CD4-positive, alpha-beta T cell (primary cell): Measurements from ENCODE around the gene PLP2. TPM values are rescaled to one million over a fixed set of nuclear protein-coding genes. Genes with fewer than 3 reads are reported as not detected.

Experiments used
- ATAC-seq: fragments of 200-7000 bp; cut with Tn5 transposase; one replicate; pipeline ENCODE4 v1.10.0; 2022; ENCODE audit warnings: mild to moderate bottlenecking; ENCODE audit not compliant: poor library complexity
- CTCF ChIA-PET: fragments of 350-600 bp; sonication (Branson Sonifier 250); formaldehyde crosslinking; loops from one replicate; lab custom pipeline; 2021; ENCODE audit warnings: antibody characterized with exemption, inconsistent platforms; lab: Charles Lee
- POLR2A ChIA-PET: fragments of 350-600 bp; sonication (Branson Sonifier 250); formaldehyde crosslinking; loops from one replicate; lab custom pipeline; 2021; ENCODE audit warnings: antibody characterized with exemption, inconsistent platforms; lab: Charles Lee
- DNase-seq, 14 experiments: peaks; one replicate each; pipeline ENCODE4 v3.0.0-alpha.2; 2013 to 2020; ENCODE audit warnings: mixed read lengths in 2 of 14
- H3K27ac ChIP-seq, 2 donors: one replicate each; pipeline versions ENCODE4 v1.5.1 to v1.7.0; 2013; ENCODE audit warnings: low read length in 2 of 2, low read depth in 1 of 2, mild to moderate bottlenecking in 1 of 2
- H3K27me3 ChIP-seq, 2 experiments: 1 replicate in 1 of 2; 2 replicates in 1 of 2; pipeline versions ENCODE4 v1.6.1 to v1.7.0; 2013; ENCODE audit warnings: low read length in 2 of 2, control low read depth in 1 of 2, mild to moderate bottlenecking in 1 of 2, moderate library complexity in 1 of 2; ENCODE audit not compliant: insufficient read depth in 2 of 2, control insufficient read depth in 1 of 2
- H3K36me3 ChIP-seq: one replicate; pipeline ENCODE4 v1.6.1; 2013; ENCODE audit warnings: low read length, control low read depth; ENCODE audit not compliant: insufficient read depth
- H3K4me1 ChIP-seq: one replicate; pipeline ENCODE4 v1.6.1; 2013; ENCODE audit warnings: low read length, control low read depth; ENCODE audit not compliant: insufficient read depth
- H3K4me3 ChIP-seq: one replicate; pipeline ENCODE4 v1.5.1; 2013; ENCODE audit warnings: mild to moderate bottlenecking, low read length, moderate library complexity
- H3K9me3 ChIP-seq, 2 experiments: 1 replicate in 1 of 2; 2 replicates in 1 of 2; pipeline versions ENCODE4 v1.6.1 to v1.7.0; 2013; ENCODE audit warnings: low read length in 2 of 2, mild to moderate bottlenecking in 2 of 2, control low read depth in 1 of 2, moderate library complexity in 1 of 2; ENCODE audit not compliant: control insufficient read depth in 1 of 2, insufficient read depth in 1 of 2
- H3K27ac Mint-ChIP-seq: one replicate; pipeline ENCODE4 v1.8.0; 2020; ENCODE audit warnings: mixed read lengths
- H3K27me3 Mint-ChIP-seq: one replicate; pipeline ENCODE4 v1.8.0; 2021; ENCODE audit warnings: mixed read lengths
- H3K36me3 Mint-ChIP-seq: one replicate; pipeline ENCODE4 v1.8.0; 2021; ENCODE audit warnings: low read depth, mixed read lengths
- H3K4me1 Mint-ChIP-seq: one replicate; pipeline ENCODE4 v1.8.0; 2021; ENCODE audit warnings: low read depth, mixed read lengths
- H3K4me3 Mint-ChIP-seq: one replicate; pipeline ENCODE4 v1.8.0; 2020; ENCODE audit warnings: mild to moderate bottlenecking, mixed read lengths
- H3K9me3 Mint-ChIP-seq: one replicate; pipeline ENCODE4 v1.8.0; 2020; ENCODE audit warnings: mixed read lengths
- intact Hi-C, 2 experiments: fragments of 100-400 bp; cut with DNase I in 1 of 2; cut with micrococcal nuclease in 1 of 2; formaldehyde crosslinking; loops; one replicate each; pipeline versions ENCODE4 v1.15.1 to v1.9.0; 2023 to 2025; cut with DNase I, micrococcal nuclease
- total RNA-seq, 174 experiments: library from RNA in 2 of 174; stranded (reverse) in 2 of 174; gene quantifications; one replicate each; pipeline ENCODE4 v1.2.3 and lab custom pipeline; 2021 to 2026
- TF ChIP-seq, protein P1 (sequence below): fragments of 200-600 bp; IDR thresholded peaks from one replicate; pipeline ENCODE4 v1.8.0; 2022; ENCODE audit warnings: antibody characterized with exemption, mild to moderate bottlenecking

PLP2 gene
- total RNA-seq, 2 experiments from 2014 or later: 124 to 128 TPM

DNA sequence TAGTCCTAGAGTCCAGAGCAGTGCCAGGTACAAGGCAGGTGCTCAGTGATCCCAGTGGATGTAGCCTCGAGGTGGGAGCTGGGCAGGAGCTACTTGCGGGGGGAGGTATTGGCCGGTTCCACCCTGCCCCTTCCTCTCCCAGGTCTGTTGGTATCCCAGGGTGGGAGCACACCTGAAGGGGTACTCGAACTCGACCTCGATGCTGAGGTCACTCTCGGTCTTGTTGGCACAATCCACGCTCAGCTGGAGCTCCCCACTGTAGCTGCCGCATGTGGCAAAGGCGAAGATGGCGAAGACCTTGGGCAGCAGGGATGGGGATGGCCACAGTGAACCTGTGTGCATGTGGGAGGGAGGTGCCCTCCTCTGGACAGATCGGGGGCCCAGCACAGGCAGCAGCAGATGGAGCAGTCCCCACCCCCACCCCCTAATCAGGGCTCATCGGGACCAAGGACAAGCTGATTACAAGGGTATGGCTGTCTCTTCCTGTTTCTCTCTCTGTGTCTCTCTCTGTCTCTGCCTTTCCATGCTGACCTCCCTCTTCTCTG, 25.9 kb downstream of the PLP2 start:
- no peak overlapping the region for H3K4me3 Mint-ChIP-seq
- ATAC-seq (no peak), DNase-seq (no peak)
- CTCF ChIA-PET: no interaction called here
- peaks cover 34% of the 10 kb centered on the region for H3K4me1 ChIP-seq
- no peak overlapping the region for H3K27ac ChIP-seq
- no peaks in the 10 kb centered on the region for H3K36me3 Mint-ChIP-seq
- no peaks in the 10 kb centered on the region for H3K9me3 ChIP-seq
- H3K4me1 Mint-ChIP-seq: peaks cover 27% of the 10 kb centered on the region
- intact Hi-C loops: no loop called here
- no peaks in the 10 kb centered on the region for H3K36me3 ChIP-seq
- no peaks in the 10 kb centered on the region for H3K27me3 Mint-ChIP-seq
- TF ChIP-seq, protein P1, sequence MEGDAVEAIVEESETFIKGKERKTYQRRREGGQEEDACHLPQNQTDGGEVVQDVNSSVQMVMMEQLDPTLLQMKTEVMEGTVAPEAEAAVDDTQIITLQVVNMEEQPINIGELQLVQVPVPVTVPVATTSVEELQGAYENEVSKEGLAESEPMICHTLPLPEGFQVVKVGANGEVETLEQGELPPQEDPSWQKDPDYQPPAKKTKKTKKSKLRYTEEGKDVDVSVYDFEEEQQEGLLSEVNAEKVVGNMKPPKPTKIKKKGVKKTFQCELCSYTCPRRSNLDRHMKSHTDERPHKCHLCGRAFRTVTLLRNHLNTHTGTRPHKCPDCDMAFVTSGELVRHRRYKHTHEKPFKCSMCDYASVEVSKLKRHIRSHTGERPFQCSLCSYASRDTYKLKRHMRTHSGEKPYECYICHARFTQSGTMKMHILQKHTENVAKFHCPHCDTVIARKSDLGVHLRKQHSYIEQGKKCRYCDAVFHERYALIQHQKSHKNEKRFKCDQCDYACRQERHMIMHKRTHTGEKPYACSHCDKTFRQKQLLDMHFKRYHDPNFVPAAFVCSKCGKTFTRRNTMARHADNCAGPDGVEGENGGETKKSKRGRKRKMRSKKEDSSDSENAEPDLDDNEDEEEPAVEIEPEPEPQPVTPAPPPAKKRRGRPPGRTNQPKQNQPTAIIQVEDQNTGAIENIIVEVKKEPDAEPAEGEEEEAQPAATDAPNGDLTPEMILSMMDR: no peak
- no peak overlapping the region for H3K27ac Mint-ChIP-seq
- H3K4me3 ChIP-seq: no peak overlapping the region
- POLR2A ChIA-PET: interaction anchor here (0.6 kb wide), 1 partner anchor 658 kb away, joined by 3 read pairs; no protein-coding TSS in a partner anchor
- peaks cover 0 to 3% of the 10 kb centered on the region in 2 experiments for H3K27me3 ChIP-seq
- H3K9me3 Mint-ChIP-seq: no peaks in the 10 kb centered on the region

DNA sequence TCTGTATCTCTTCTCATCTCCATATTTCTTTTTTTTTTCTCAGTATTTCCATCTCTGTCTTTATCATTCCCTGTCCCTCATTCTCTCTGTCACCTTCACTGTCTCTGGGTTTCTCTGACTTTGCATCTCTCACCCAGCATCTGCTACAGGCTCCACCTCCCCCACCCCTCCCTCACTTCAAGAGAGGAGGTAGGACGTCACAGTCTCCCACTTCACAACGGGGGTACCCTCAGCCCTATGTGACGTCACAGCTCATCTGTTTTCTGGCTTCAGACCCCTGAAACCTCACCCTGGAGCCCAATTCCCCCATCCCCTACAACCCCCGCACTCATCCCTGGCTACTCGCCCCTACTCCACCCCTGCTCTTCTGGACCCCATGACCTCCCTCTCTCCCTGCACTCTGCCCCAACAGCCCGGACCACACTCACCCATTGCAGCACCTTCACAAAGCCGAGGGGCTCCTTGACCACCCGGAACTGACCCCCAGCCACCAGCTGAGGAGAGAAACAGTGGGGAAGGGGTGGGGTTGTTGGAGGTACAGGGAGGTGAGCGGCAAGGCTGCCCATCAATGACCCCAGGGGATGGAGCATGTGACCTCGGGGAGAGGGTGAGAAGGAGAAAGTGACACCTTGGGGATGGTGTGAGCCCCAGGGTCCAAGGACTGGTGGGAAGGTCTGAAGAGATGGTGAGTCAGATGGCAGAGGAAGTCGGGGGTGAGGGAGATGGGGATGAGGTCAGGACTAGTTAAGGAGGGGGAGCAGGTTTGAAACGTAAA, 27.0 kb downstream of the PLP2 start:
- no peak overlapping the region for H3K4me3 Mint-ChIP-seq
- Histone ChIP-seq H3K27me3 (peaks cover 0 to 3% of the 10 kb centered on the region in 2 experiments), H3K4me3 (no peak overlapping the region), H3K4me1 (peaks cover 23% of the 10 kb centered on the region), H3K36me3 (no peaks in the 10 kb centered on the region), H3K9me3 (no peaks in the 10 kb centered on the region), H3K27ac (no peak overlapping the region)
- intact Hi-C loops: no loop called here
- no peak for DNase-seq
- H3K36me3 Mint-ChIP-seq: no peaks in the 10 kb centered on the region
- no peaks in the 10 kb centered on the region for H3K9me3 Mint-ChIP-seq
- H3K4me1 Mint-ChIP-seq: peaks cover 16% of the 10 kb centered on the region
- ATAC-seq: no peak
- ChIA-PET CTCF (no interaction called here), POLR2A (no interaction called here)
- H3K27ac Mint-ChIP-seq: no peak overlapping the region
- H3K27me3 Mint-ChIP-seq: no peaks in the 10 kb centered on the region
- TF ChIP-seq, protein P1: no peak

DNA sequence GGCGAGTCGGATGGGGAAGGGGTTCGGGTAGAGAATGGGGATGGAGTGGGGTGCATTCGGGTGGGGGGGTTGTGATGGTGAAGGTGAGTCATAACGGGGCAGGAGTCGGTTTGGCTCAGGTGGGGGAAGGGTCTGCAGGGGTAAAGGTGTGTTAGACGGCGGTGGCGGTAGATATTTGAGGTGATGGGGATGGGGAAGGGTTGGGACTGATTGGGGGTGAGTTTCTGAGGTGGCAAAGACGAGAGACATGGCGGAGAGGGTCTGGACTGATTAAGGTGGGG, 27.6 kb downstream of the PLP2 start:
- CTCF ChIA-PET: no interaction called here
- Histone ChIP-seq H3K4me1 (peaks cover 21% of the 10 kb centered on the region), H3K27ac (no peak overlapping the region), H3K27me3 (peaks cover 0 to 3% of the 10 kb centered on the region in 2 experiments), H3K36me3 (no peaks in the 10 kb centered on the region), H3K9me3 (no peaks in the 10 kb centered on the region), H3K4me3 (no peak overlapping the region)
- Mint-ChIP-seq H3K27ac (no peak overlapping the region), H3K27me3 (no peaks in the 10 kb centered on the region), H3K4me3 (no peak overlapping the region), H3K4me1 (peaks cover 14% of the 10 kb centered on the region), H3K36me3 (no peaks in the 10 kb centered on the region), H3K9me3 (no peaks in the 10 kb centered on the region)
- no peak for DNase-seq
- ATAC-seq: no peak
- POLR2A ChIA-PET: no interaction called here
- TF ChIP-seq, protein P1: no peak
- intact Hi-C loops: no loop called here
